ENCODE measurements around the gene CERKL.

CERKL gene

GRCh38 chr2:181528441-181528840 lies 128.5 kb downstream of the CERKL start:
- Histone ChIP-seq H3K4me3 (ENCODE audit: low read depth, low read length) (no peak overlapping the region), H3K36me3 (replicated peaks) (peaks cover 57% of the 10 kb centered on the region), H3K27me3 (replicated peaks) (no peaks in the 10 kb centered on the region), H3K27ac (no peak overlapping the region)
- no peak for TF ChIP-seq CTCF (IDR thresholded peaks at IDR 0.05; ENCODE audit: low read depth, low read length, missing control alignments)
- no peak for DNase-seq
- in situ Hi-C loops (cut with HindIII; ENCODE audit: low pct_ligation_motif_present, low sequenced_read_pairs): no loop called here

GRCh38 chr2:181527058-181527457 lies 129.8 kb downstream of the CERKL start:
- no peak for TF ChIP-seq CTCF (IDR thresholded peaks at IDR 0.05; ENCODE audit: low read depth, low read length, missing control alignments)
- DNase-seq: no peak
- H3K27me3 ChIP-seq (replicated peaks): no peaks in the 10 kb centered on the region
- no peak overlapping the region for H3K27ac ChIP-seq
- H3K36me3 ChIP-seq (replicated peaks): peaks cover 61% of the 10 kb centered on the region
- in situ Hi-C loops (cut with HindIII; ENCODE audit: low pct_ligation_motif_present, low sequenced_read_pairs): no loop called here
- no peak overlapping the region for H3K4me3 ChIP-seq (ENCODE audit: low read depth, low read length)

GRCh38 chr2:181526014-181526413 lies 130.9 kb downstream of the CERKL start:
- no peak for DNase-seq
- no peak overlapping the region for H3K27ac ChIP-seq
- no peaks in the 10 kb centered on the region for H3K27me3 ChIP-seq (replicated peaks)
- TF ChIP-seq CTCF (IDR thresholded peaks at IDR 0.05; ENCODE audit: low read depth, low read length, missing control alignments): no peak
- no peak overlapping the region for H3K4me3 ChIP-seq (ENCODE audit: low read depth, low read length)
- H3K36me3 ChIP-seq (replicated peaks): peaks cover 60% of the 10 kb centered on the region
- in situ Hi-C loops (cut with HindIII; ENCODE audit: low pct_ligation_motif_present, low sequenced_read_pairs): no loop called here

- Histone ChIP-seq H3K27me3 (replicated peaks) (no peaks in the 10 kb centered on the region), H3K4me3 (ENCODE audit: low read depth, low read length) (no peak overlapping the region), H3K27ac (no peak overlapping the region), H3K36me3 (replicated peaks) (peaks cover 54% of the 10 kb centered on the region)
- in situ Hi-C loops (cut with HindIII; ENCODE audit: low pct_ligation_motif_present, low sequenced_read_pairs): no loop called here
- DNase-seq: no peak
- no peak for TF ChIP-seq CTCF (IDR thresholded peaks at IDR 0.05; ENCODE audit: low read depth, low read length, missing control alignments)
These were observed 133.1 kb downstream of the CERKL start for GRCh38 chr2:181523756-181524155.

GRCh38 chr2:181520253-181520652 lies 136.7 kb downstream of the CERKL start:
- no peak overlapping the region for H3K4me3 ChIP-seq (ENCODE audit: low read depth, low read length)
- no peak overlapping the region for H3K27ac ChIP-seq
- no peak for DNase-seq
- in situ Hi-C loops (cut with HindIII; ENCODE audit: low pct_ligation_motif_present, low sequenced_read_pairs): no loop called here
- no peaks in the 10 kb centered on the region for H3K27me3 ChIP-seq (replicated peaks)
- peaks cover 53% of the 10 kb centered on the region for H3K36me3 ChIP-seq (replicated peaks)
- no peak for TF ChIP-seq CTCF (IDR thresholded peaks at IDR 0.05; ENCODE audit: low read depth, low read length, missing control alignments)

- H3K27me3 ChIP-seq (replicated peaks): no peaks in the 10 kb centered on the region
- peaks cover 63% of the 10 kb centered on the region for H3K36me3 ChIP-seq (replicated peaks)
- no peak overlapping the region for H3K4me3 ChIP-seq (ENCODE audit: low read depth, low read length)
- in situ Hi-C loops (cut with HindIII; ENCODE audit: low pct_ligation_motif_present, low sequenced_read_pairs): no loop called here
- no peak for DNase-seq
- TF ChIP-seq CTCF (IDR thresholded peaks at IDR 0.05; ENCODE audit: low read depth, low read length, missing control alignments): no peak
- H3K27ac ChIP-seq: no peak overlapping the region
These were observed 139.1 kb downstream of the CERKL start for GRCh38 chr2:181517685-181518301.
